IgD-negative memory B cell (primary cell): ENCODE data around the gene CCT4. TPM values are rescaled to one million over a fixed set of nuclear protein-coding genes. Genes with fewer than 3 reads are reported as not detected.
"Not testable (repeated sequence)": the region's sequence is repeated elsewhere in the genome, so short reads cannot be mapped to it uniquely, and the experiment has no call there.

Experiments
- H3K27ac Mint-ChIP-seq, 3 donors: one replicate each; pipeline ENCODE4 v1.8.0; 2020 to 2022; ENCODE audit warnings: mild to moderate bottlenecking in 3 of 3, mixed read lengths in 3 of 3, moderate library complexity in 1 of 3
- H3K27me3 Mint-ChIP-seq: one replicate; pipeline ENCODE4 v1.8.0; 2021; ENCODE audit warnings: mixed read lengths
- H3K36me3 Mint-ChIP-seq: one replicate; pipeline ENCODE4 v1.8.0; 2020; ENCODE audit warnings: mild to moderate bottlenecking, mixed read lengths
- H3K4me1 Mint-ChIP-seq, 3 donors: one replicate each; pipeline ENCODE4 v1.8.0; 2020 to 2022; ENCODE audit warnings: mixed read lengths in 3 of 3, mild to moderate bottlenecking in 1 of 3
- H3K4me3 Mint-ChIP-seq, 4 donors: one replicate each; pipeline ENCODE4 v1.8.0; 2020 to 2022; ENCODE audit warnings: mild to moderate bottlenecking in 4 of 4, mixed read lengths in 4 of 4, moderate library complexity in 3 of 4
- H3K9me3 Mint-ChIP-seq, 3 donors: one replicate each; pipeline ENCODE4 v1.8.0; 2020 to 2021; ENCODE audit warnings: mixed read lengths in 3 of 3, mild to moderate bottlenecking in 1 of 3
- polyA plus RNA-seq: library from polyadenylated mRNA; unstranded; fragments of 300-500 nt; fragmentation: Illumina TruSeq; gene quantifications from one replicate; pipeline ENCODE4 v1.2.3, GENCODE V29; 2021

The CCT4 gene
- polyA plus RNA-seq, 1 donor from 2014 or later: 116 TPM

DNA sequence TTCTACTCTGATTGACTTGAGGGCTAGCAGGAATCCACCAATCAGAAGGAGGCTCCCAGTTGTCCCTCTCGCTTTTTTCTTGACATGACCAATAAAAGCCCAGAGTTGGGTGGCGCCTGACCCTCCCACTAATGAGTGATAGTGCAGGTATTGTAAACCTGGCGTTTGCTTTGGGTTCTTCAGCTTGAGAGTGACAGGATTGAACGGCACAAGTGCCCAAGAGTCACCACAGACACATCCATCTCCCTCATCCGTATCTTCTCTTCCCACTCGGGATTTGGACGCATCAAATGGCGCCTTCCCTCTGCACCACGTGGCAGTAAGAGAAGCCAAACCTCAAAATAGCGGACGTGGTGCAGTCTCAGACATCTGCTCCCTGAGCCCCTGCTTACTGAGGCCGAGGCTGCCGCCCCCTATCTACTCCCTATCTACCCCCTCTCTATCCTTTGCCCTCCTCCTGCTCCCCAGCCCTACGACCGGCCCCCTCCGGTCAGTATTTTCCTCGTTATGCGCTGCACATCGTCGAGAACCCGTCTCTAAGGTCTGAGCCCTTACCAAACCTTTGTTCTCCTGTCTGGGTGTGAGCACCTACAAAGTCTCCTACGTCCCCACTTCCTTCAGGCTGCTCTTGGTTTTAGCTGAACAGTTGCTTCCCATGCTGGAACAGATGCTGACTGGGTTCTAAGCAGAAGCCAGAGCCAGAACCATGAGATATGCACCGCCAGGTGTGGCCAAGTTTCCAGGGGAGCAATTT, 33.7 kb downstream of the CCT4 start:
- no peaks in the 10 kb centered on the region for H3K36me3 Mint-ChIP-seq

DNA sequence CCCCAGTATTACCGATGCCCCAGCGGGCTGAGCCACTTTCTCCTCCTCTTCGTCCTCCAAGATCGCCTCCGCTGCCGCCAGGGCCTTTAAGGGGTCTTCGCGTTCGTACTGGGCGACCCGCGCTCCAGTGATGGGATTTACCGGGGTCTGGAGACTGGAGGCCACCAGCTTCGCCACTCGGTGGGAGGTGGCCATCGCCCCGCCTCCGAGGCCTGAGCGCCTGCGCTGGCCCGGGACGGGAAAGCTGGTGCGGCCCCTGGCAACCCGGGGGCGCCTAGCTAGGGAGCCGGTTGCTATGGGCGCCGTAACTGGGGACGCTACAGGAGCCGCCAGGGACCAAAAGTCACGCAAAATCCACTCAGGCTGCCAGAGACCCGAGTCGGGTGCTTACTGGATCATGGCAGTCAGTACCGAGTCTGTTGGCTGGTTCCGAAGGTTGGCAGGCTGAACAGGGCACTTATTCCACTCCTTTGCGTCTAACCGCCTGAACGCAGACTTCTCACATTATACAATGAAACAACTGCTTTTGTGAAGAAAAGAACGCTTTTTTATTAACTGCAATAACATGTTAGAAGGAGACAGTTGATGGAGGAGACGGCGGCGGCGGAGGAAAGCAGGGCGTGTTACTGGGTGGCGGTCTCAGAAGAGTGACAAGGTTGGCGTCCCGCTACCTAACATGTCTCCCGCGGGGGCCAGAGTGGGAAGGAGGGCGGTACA, 34.5 kb downstream of the CCT4 start, which contains the start of gene FAM161A:
TSS of gene FAM161A (minus strand) at position 214 of the 717 bp plus-strand sequence. CDS start at position 195, 19 bp downstream.
- Mint-ChIP-seq H3K27ac (peak within 1 kb of the TSS; percentile 86 to 95 (median 88)), H3K27me3 (no peaks in the 10 kb centered on the region), H3K36me3 (no peaks in the 10 kb centered on the region), H3K4me1 (peaks cover 6 to 12% (median 7%) of the 10 kb centered on the region in 3 donors), H3K4me3 (peak within 1 kb of the TSS; percentile 92 to 98 (median 96)), H3K9me3 (no peaks in the 10 kb centered on the region)

More for the DNA sequence above, 33.7 kb downstream of the CCT4 start:
- Mint-ChIP-seq H3K4me1 (peaks cover 6 to 12% (median 7%) of the 10 kb centered on the region in 3 donors), H3K27me3 (no peaks in the 10 kb centered on the region), H3K27ac (peak overlapping the region; percentile 86 to 95 (median 88)), H3K9me3 (no peaks in the 10 kb centered on the region), H3K4me3 (peak overlapping the region; percentile 92 to 98 (median 96))

DNA sequence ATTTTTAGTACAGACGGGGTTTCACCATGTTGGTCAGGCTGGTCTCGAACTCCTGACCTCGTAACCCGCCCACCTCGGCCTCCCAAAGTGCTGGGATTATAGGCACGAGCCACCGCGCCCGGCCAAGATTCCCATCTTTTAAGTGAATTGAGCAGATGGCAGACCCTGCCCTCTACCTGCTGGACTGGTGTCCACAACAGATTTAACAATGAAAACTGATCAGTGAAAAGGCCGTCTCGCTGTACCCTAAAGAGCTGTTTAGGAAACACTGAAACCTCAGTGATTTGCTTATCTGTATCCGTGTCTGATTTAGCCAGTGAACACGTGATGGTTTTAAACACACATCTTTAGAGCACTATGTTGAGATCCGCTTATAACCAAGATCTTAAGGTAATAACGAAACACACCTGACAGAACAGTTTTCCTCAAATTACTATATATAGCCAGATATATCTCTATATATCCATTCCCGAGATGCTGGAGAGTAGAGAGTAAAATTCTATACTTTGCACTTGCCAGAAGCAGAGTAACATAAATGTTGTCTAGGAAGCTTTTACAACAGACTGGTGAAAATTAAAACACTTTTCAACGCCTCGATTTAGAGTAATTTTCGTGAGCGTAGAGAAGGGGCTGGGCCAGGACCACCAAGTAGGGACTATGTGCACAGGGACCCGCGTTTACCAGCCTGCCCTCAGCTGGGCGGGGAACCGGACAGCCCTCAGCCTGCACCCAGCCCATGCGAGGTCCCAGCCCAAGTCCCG, 35.2 kb downstream of the CCT4 start:
- Mint-ChIP-seq H3K4me3 (peak overlapping the region; percentile 92 to 98 (median 96)), H3K36me3 (no peaks in the 10 kb centered on the region), H3K27me3 (no peaks in the 10 kb centered on the region), H3K9me3 (no peaks in the 10 kb centered on the region), H3K4me1 (peaks cover 6 to 12% (median 7%) of the 10 kb centered on the region in 3 donors), H3K27ac (peak overlapping the region; percentile 35 to 95 (median 88))

- not testable (repeated sequence) for H3K36me3 Mint-ChIP-seq, H3K27ac Mint-ChIP-seq, H3K4me1 Mint-ChIP-seq, H3K9me3 Mint-ChIP-seq, H3K27me3 Mint-ChIP-seq
- H3K4me3 Mint-ChIP-seq: peak overlapping the region in 1 of 4 donors; percentile 42
These were observed 37.2 kb downstream of the CCT4 start for GRCh38 chr2:61851270-61851669.

DNA sequence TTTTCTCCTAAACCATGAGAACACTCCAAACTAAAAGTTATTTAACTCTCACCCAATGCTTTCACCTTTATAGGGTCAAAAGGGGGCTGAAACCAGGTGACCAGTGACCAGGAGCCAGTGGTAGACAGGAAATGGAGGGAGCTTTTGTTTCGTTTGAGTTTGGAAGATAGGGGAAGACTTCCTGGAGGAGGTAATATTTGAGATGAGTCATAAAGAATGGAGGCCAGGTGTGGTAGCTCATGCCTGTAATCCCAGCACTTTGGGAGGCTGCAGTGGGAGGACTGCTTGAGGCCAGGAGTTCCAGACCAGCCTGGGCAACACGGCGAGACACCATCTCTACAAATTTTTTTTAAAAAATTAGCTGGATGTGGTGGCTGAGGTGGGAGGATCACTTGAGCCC, 43.1 kb downstream of the CCT4 start:
- H3K27me3 Mint-ChIP-seq: no peaks in the 10 kb centered on the region
- no peaks in the 10 kb centered on the region for H3K9me3 Mint-ChIP-seq
- no peaks in the 10 kb centered on the region for H3K4me1 Mint-ChIP-seq
- peak overlapping the region in 1 of 3 donors; percentile 59 for H3K27ac Mint-ChIP-seq
- peaks cover 5% of the 10 kb centered on the region for H3K36me3 Mint-ChIP-seq
- H3K4me3 Mint-ChIP-seq: no peak overlapping the region

GRCh38 chr2:61841286-61841685, 47.2 kb downstream of the CCT4 start:
- no peaks in the 10 kb centered on the region for H3K27me3 Mint-ChIP-seq
- H3K4me3 Mint-ChIP-seq: no peak overlapping the region
- H3K36me3 Mint-ChIP-seq: peaks cover 4% of the 10 kb centered on the region
- no peaks in the 10 kb centered on the region for H3K9me3 Mint-ChIP-seq
- H3K4me1 Mint-ChIP-seq: no peaks in the 10 kb centered on the region
- H3K27ac Mint-ChIP-seq: no peak overlapping the region

DNA sequence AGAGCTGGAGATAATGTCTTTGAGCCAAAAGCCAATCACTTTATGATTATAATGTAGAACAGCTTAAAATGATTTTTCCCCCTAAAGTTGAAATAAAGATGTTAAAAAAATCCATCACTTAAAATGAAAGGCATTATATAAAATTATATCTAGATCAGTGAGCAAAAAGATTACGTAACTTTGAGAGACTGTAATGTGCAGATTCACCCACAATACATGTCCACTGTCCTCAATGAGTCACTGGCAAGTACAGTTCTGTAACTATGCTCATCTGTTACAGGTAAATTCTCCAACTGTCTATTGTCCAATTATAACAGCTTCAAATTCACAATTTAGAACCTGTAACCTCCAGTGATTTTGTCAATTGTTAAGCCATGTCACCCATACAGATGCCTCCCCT, 53.6 kb downstream of the CCT4 start:
- Mint-ChIP-seq H3K36me3 (peaks cover 13% of the 10 kb centered on the region), H3K27me3 (no peaks in the 10 kb centered on the region), H3K4me1 (no peaks in the 10 kb centered on the region), H3K4me3 (no peak overlapping the region), H3K27ac (no peak overlapping the region), H3K9me3 (peaks cover 0 to 2% (median 0%) of the 10 kb centered on the region in 3 donors)

- Mint-ChIP-seq H3K4me3 (no peak overlapping the region), H3K9me3 (peaks cover 0 to 2% (median 0%) of the 10 kb centered on the region in 3 donors), H3K36me3 (peaks cover 14% of the 10 kb centered on the region), H3K27me3 (no peaks in the 10 kb centered on the region), H3K4me1 (no peaks in the 10 kb centered on the region), H3K27ac (no peak overlapping the region)
These were observed 54.5 kb downstream of the CCT4 start for GRCh38 chr2:61833971-61834370.

DNA sequence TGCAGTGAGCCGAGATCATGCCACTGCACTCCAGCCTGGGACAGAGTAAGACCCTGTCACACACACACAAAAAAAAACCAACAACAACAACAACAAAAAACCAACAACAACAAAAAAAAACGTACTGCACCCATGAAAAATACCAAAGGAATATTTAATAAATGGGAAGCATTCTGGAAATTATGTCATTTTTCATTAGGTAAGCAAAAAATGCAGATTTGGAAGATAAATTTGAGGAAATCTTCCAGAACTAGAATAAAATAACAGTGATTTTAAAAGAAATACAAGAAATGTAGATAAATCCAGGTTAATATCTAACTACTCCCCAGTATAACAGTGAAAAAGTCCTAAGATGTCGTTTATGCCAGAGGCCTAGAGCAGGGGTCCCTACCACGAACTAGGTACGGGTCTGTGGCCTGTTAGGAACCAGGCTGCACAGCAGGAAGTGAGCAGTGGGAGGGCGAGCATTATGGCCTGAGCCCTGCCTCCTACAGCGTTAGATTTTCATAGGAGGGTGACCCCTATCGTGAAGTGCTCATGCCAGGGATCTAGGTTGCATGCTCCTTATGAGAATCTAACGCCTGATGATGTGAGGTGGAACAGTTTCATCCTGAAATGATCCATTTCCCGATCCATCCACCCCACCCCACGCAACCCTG, 56.1 kb downstream of the CCT4 start:
- H3K27me3 Mint-ChIP-seq: no peaks in the 10 kb centered on the region
- H3K4me3 Mint-ChIP-seq: no peak overlapping the region
- H3K36me3 Mint-ChIP-seq: peaks cover 14% of the 10 kb centered on the region
- no peaks in the 10 kb centered on the region for H3K4me1 Mint-ChIP-seq
- H3K9me3 Mint-ChIP-seq: peaks cover 0 to 2% (median 0%) of the 10 kb centered on the region in 3 donors
- H3K27ac Mint-ChIP-seq: no peak overlapping the region

- H3K27me3 Mint-ChIP-seq: peaks cover 5% of the 10 kb centered on the region
- no peak overlapping the region for H3K27ac Mint-ChIP-seq
These were observed 66.2 kb downstream of the CCT4 start for GRCh38 chr2:61822255-61822654.

More at GRCh38 chr2:61822255-61822654, 66.2 kb downstream of the CCT4 start:
- H3K4me3 Mint-ChIP-seq: no peak overlapping the region
- peaks cover 3% of the 10 kb centered on the region for H3K36me3 Mint-ChIP-seq
- no peaks in the 10 kb centered on the region for H3K9me3 Mint-ChIP-seq
- H3K4me1 Mint-ChIP-seq: no peaks in the 10 kb centered on the region

Other genes with a start within 250 kb of the CCT4 start
- 1.4 TPM for gene FAM161A, start 34.6 kb downstream of the CCT4 start, polyA plus RNA-seq
- 55.2 TPM for gene COMMD1, start 17.0 kb upstream of the CCT4 start, polyA plus RNA-seq